ENCODE measurements around the gene NFIA.

DNA sequence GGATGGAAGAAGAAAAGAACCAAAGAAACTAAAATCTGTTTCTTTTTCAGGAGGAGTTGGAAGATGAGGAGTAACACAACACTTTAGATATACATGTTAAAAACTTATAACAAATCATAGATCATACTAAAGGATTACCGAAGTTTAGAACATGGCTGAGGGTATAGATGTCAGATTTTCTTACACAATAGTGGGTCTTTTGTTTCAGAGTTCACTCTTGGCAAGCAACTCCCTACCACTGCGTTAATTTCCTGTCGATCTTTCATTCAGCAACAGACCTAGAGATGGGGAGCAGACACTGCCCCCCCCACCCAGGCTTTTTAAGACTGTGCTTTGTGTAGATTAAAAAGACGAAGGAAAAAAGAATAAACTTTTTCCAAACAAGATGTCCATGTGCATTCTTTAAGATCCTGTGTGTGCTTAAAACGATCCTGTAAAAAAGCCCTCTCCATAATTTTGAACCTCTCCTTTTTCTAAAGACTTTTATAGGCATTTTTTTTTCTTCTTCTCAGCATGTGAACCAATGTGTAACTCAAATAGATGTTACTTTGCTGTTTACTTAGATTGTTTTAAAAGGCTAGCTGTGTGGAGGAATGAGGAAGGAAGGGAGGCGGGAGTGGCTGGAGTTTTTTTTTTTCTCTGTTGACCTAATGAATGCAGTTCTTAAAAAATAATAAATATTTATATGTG is 50.4 kb downstream of the NFIA start:
- TF ChIP-seq, protein P1, sequence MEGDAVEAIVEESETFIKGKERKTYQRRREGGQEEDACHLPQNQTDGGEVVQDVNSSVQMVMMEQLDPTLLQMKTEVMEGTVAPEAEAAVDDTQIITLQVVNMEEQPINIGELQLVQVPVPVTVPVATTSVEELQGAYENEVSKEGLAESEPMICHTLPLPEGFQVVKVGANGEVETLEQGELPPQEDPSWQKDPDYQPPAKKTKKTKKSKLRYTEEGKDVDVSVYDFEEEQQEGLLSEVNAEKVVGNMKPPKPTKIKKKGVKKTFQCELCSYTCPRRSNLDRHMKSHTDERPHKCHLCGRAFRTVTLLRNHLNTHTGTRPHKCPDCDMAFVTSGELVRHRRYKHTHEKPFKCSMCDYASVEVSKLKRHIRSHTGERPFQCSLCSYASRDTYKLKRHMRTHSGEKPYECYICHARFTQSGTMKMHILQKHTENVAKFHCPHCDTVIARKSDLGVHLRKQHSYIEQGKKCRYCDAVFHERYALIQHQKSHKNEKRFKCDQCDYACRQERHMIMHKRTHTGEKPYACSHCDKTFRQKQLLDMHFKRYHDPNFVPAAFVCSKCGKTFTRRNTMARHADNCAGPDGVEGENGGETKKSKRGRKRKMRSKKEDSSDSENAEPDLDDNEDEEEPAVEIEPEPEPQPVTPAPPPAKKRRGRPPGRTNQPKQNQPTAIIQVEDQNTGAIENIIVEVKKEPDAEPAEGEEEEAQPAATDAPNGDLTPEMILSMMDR (IDR thresholded peaks at IDR 0.05), result no peak
- TF ChIP-seq EZH2 (IDR thresholded peaks at IDR 0.05; ENCODE audit: borderline replicate concordance, insufficient read depth, low read depth, low read length, poor library complexity, severe bottlenecking), result no peak

All from B cell (primary cell).